ENCODE measurements around the gene MAB21L3. TPM values are rescaled to one million over a fixed set of nuclear protein-coding genes. Genes with fewer than 3 reads are reported as not detected.

MAB21L3 gene
- total RNA-seq: not detected
- polyA plus RNA-seq (2013, experiment 1 of 2): 0.01 TPM
- not detected for polyA plus RNA-seq (2013, experiment 2 of 2)
- total RNA-seq: 0 to 0.22 (median 0) reads per million in 172 experiments

- no peak within 1 kb of the TSS for H3K27ac Mint-ChIP-seq
- CTCF ChIA-PET: no interaction called here
- H3K4me3 ChIP-seq (ENCODE audit: low read length): no peak within 1 kb of the TSS
Measured at GRCh38 chr1:116110567-116111523, at the start of gene MAB21L3. TSS of gene MAB21L3 (plus strand) at chr1:116111399. CDS start at chr1:116112616, 1,217 bp downstream.

GRCh38 chr1:116062201-116062600 lies 49.0 kb upstream of the MAB21L3 start:
- ChIA-PET POLR2A (no interaction called here), CTCF (no interaction called here)

More at GRCh38 chr1:116110567-116111523, at the start of gene MAB21L3:
- no peak for TF ChIP-seq CTCF (IDR thresholded peaks at IDR 0.05)
- Histone ChIP-seq H3K27me3 (ENCODE audit: control insufficient read depth in 1 of 2, insufficient read depth in 2 of 2, low read length in 2 of 2) (peaks cover 3 to 4% of the 10 kb centered on the region in 2 experiments), H3K9me3 (ENCODE audit: control insufficient read depth in 1 of 2, insufficient read depth in 1 of 2, low read length in 2 of 2) (no peaks in the 10 kb centered on the region), H3K36me3 (ENCODE audit: insufficient read depth, low read length) (no peaks in the 10 kb centered on the region), H3K4me1 (ENCODE audit: insufficient read depth, low read length) (no peaks in the 10 kb centered on the region), H3K27ac (ENCODE audit: low read depth in 1 of 2, low read length in 2 of 2) (no peak within 1 kb of the TSS)
- H3K27me3 Mint-ChIP-seq: peaks cover 21% of the 10 kb centered on the region
- intact Hi-C loops (cut with DNase I, micrococcal nuclease): no loop called here
- POLR2A ChIA-PET: interaction anchor here (0.6 kb wide), 1 partner anchor 330 kb away, joined by 4 read pairs; no protein-coding TSS in a partner anchor
- no peak within 1 kb of the TSS for H3K4me3 Mint-ChIP-seq
- no peaks in the 10 kb centered on the region for H3K9me3 Mint-ChIP-seq
- no peak for ATAC-seq (ENCODE audit: poor library complexity)
- no peaks in the 10 kb centered on the region for H3K4me1 Mint-ChIP-seq (ENCODE audit: low read depth)
- H3K36me3 Mint-ChIP-seq (ENCODE audit: low read depth): no peaks in the 10 kb centered on the region
- no peak for DNase-seq

GRCh38 chr1:116064616-116065015 lies 46.6 kb upstream of the MAB21L3 start:
- no peak overlapping the region for H3K27ac ChIP-seq (ENCODE audit: low read depth in 1 of 2, low read length in 2 of 2)
- intact Hi-C loops (cut with DNase I, micrococcal nuclease): no loop called here

More at GRCh38 chr1:116062201-116062600, 49.0 kb upstream of the MAB21L3 start:
- H3K27ac ChIP-seq (ENCODE audit: low read depth in 1 of 2, low read length in 2 of 2): no peak overlapping the region
- no peaks in the 10 kb centered on the region for H3K4me1 Mint-ChIP-seq (ENCODE audit: low read depth)
- H3K4me3 ChIP-seq (ENCODE audit: low read length): no peak overlapping the region
- no peak overlapping the region for H3K4me3 Mint-ChIP-seq
- peaks cover 13% of the 10 kb centered on the region for H3K27me3 Mint-ChIP-seq
- no peaks in the 10 kb centered on the region for H3K36me3 Mint-ChIP-seq (ENCODE audit: low read depth)
- H3K9me3 ChIP-seq (ENCODE audit: control insufficient read depth in 1 of 2, insufficient read depth in 1 of 2, low read length in 2 of 2): peaks cover 0 to 6% of the 10 kb centered on the region in 2 experiments
- no peaks in the 10 kb centered on the region for H3K36me3 ChIP-seq (ENCODE audit: insufficient read depth, low read length)
- H3K4me1 ChIP-seq (ENCODE audit: insufficient read depth, low read length): no peaks in the 10 kb centered on the region
- H3K27ac Mint-ChIP-seq: no peak overlapping the region
- no peak for TF ChIP-seq CTCF (IDR thresholded peaks at IDR 0.05)
- ATAC-seq (ENCODE audit: poor library complexity) (no peak), DNase-seq (no peak)
- no peaks in the 10 kb centered on the region for H3K27me3 ChIP-seq (ENCODE audit: control insufficient read depth in 1 of 2, insufficient read depth in 2 of 2, low read length in 2 of 2)
- intact Hi-C loops (cut with DNase I, micrococcal nuclease): no loop called here
- H3K9me3 Mint-ChIP-seq: peaks cover 9% of the 10 kb centered on the region

More at GRCh38 chr1:116064616-116065015, 46.6 kb upstream of the MAB21L3 start:
- H3K4me3 Mint-ChIP-seq: no peak overlapping the region
- H3K9me3 ChIP-seq (ENCODE audit: control insufficient read depth in 1 of 2, insufficient read depth in 1 of 2, low read length in 2 of 2): no peaks in the 10 kb centered on the region
- H3K4me1 ChIP-seq (ENCODE audit: insufficient read depth, low read length): no peaks in the 10 kb centered on the region
- ChIA-PET POLR2A (no interaction called here), CTCF (no interaction called here)
- H3K27me3 ChIP-seq (ENCODE audit: control insufficient read depth in 1 of 2, insufficient read depth in 2 of 2, low read length in 2 of 2): peaks cover 0 to 5% of the 10 kb centered on the region in 2 experiments
- H3K36me3 ChIP-seq (ENCODE audit: insufficient read depth, low read length): no peaks in the 10 kb centered on the region
- no peak for TF ChIP-seq CTCF (IDR thresholded peaks at IDR 0.05)
- H3K4me1 Mint-ChIP-seq (ENCODE audit: low read depth): no peaks in the 10 kb centered on the region
- ATAC-seq (ENCODE audit: poor library complexity) (no peak), DNase-seq (no peak)
- H3K27ac Mint-ChIP-seq: no peak overlapping the region
- H3K27me3 Mint-ChIP-seq: peaks cover 18% of the 10 kb centered on the region
- H3K4me3 ChIP-seq (ENCODE audit: low read length): no peak overlapping the region
- peaks cover 2% of the 10 kb centered on the region for H3K9me3 Mint-ChIP-seq
- no peaks in the 10 kb centered on the region for H3K36me3 Mint-ChIP-seq (ENCODE audit: low read depth)

Data from CD4-positive, alpha-beta T cell (primary cell).